NCI-H2171 treated with DMSO at 0.1 percent for 48 hours (cell line): ENCODE results near the gene HABP2.
A peak's percentile ranks its signal among the peaks of the same experiment; 100 is the strongest.

Experiments used
- DNase-seq: peaks from one replicate; lab custom pipeline; 2025; lab: John Stamatoyannopoulos, UW

The HABP2 gene

GRCh38 chr10:113527211-113527906 lies 25.5 kb upstream of the HABP2 start:
- no peak for DNase-seq

DNA sequence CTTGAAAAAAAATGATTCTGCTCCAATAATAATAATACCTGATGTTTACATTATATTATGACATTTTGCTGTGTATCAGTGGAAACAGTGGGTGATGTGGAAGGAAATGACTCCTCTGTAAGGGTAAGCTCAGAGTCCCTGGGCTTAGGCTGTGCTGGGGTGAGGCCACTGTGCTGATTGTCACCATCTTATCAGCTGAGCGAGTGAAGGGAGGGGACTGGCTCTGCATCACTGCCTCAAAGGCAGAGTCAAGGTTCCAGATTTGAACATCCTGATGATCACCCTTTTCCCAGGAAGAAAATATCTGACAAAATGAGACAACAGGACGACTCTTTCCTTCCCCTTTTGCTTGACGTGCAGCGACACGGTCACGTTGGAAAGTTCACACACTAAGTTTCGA lies 24.0 kb upstream of the HABP2 start:
- no peak for DNase-seq

- no peak for DNase-seq
Measured at GRCh38 chr10:113529575-113529974, 23.3 kb upstream of the HABP2 start.

GRCh38 chr10:113530476-113530875 lies 22.4 kb upstream of the HABP2 start:
- no peak for DNase-seq

GRCh38 chr10:113532724-113533123 lies 20.1 kb upstream of the HABP2 start:
- no peak for DNase-seq

GRCh38 chr10:113533801-113534200 lies 19.1 kb upstream of the HABP2 start:
- DNase-seq, result no peak

GRCh38 chr10:113534423-113534822 lies 18.4 kb upstream of the HABP2 start:
- no peak for DNase-seq

- DNase-seq, result no peak
Measured at GRCh38 chr10:113537672-113538071, 15.2 kb upstream of the HABP2 start.

GRCh38 chr10:113538151-113538550 lies 14.7 kb upstream of the HABP2 start:
- DNase-seq, result no peak

GRCh38 chr10:113539789-113540188 lies 13.1 kb upstream of the HABP2 start:
- DNase-seq, result no peak

- DNase-seq, result no peak
Measured at GRCh38 chr10:113540845-113541548, 11.9 kb upstream of the HABP2 start.

DNA sequence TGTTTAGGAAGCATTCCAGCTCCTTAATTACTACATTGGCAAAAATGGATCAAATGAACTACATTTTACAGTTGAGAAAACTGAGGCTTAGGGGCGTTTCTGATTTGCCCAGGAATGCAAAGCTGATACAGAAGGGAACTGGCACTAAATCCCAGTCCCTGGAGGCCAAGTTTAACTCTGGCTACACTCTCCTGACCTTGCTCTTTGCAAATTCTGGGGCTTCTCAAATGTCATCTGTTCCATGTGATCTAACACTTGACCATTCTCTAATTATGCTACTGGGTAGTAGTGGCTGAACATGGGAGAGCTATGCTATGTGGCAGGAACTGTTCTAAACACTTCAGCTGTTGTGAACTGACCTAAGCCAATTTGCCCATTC lies 11.3 kb upstream of the HABP2 start:
- DNase-seq, result no peak

- no peak for DNase-seq
Measured at GRCh38 chr10:113543107-113543955, 9.5 kb upstream of the HABP2 start.

DNA sequence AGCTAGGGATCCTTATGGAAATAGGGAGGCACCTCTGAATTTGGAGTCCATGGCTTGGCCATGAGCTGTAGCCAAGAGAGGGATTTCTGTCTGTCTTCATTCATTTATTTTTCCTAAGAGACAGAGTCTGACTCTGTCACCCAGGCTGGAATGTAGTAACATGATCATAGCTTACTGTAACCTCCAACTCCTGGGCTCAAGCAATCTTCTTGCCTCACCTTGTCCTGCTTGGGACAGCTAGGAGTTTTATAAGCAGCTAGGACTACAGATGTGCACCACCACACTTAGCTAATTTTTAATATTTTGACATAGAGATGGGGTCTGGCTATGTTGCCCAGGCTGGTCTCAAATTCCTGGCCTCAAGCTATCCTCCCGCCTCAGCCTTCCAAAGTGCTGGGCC lies 8.5 kb upstream of the HABP2 start:
- DNase-seq, result no peak

GRCh38 chr10:113547426-113547825 lies 5.4 kb upstream of the HABP2 start:
- DNase-seq, result no peak

- DNase-seq, result no peak
Measured at GRCh38 chr10:113549856-113550255, 3.0 kb upstream of the HABP2 start.

DNA sequence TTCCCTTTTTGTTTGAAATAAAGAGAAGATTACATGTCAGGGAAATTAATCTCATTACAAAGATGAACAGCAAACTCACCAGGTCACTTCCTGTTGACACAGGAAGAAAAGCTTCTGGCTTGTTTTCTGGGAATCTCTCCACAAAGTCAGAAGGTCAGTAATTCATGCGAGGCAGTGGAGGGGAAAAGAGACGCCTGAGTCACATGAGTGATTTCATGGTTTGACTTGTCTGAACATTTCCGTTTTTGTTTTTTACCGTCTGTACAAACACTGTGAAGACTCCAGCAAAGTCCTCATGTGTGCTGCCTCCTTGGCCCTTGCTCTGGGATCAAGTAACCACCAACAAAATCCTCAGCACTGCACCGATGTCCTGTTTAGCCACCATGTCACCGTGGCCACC lies 2.5 kb upstream of the HABP2 start:
- peak; percentile 0 for DNase-seq

- DNase-seq, result no peak
Measured at GRCh38 chr10:113552014-113552413, 839 bp upstream of the HABP2 start.

- DNase-seq, result no peak
Measured at GRCh38 chr10:113553149-113553548, 296 bp downstream of the HABP2 start.

GRCh38 chr10:113554214-113554613 lies 1.4 kb downstream of the HABP2 start:
- no peak for DNase-seq

DNA sequence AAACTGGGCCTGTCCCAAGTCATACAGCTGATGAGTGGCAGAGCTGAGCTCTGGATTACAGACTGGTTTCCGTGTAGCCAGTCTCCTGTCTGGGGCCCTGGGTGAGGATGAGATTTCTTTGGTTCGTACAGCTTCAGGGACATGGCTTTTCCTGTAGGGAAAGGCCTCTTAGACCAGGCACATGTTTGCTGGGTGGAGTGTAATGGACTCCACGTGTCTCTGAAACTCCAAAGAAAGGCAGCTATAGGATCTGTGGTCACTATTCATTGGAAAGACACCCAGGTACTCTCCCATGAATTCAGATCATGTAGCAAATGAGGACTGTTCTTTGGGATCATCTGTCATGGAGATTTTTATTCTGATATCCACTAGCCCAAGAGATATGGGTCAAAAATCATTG lies 2.4 kb downstream of the HABP2 start:
- no peak for DNase-seq

DNA sequence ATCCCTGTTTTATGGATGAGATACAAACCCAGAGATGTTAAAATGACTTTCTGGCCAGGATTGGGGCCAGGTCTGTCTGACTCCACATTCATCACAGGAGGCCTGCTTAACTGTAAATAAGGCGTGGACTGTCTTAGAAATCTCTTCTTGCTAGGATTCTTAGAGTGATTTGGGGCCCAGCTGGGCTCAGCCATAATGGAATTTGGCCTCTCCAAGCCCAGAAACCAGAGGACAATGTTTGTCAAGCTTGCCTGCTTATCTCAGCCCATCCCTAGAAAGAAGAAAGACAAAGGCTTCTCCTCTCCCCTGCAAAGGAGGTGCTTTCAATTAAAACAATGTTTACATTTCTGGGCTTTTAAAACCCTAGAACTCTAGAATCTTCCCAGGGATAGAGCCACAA lies 2.9 kb downstream of the HABP2 start:
- no peak for DNase-seq

GRCh38 chr10:113557424-113557862 lies 4.6 kb downstream of the HABP2 start:
- no peak for DNase-seq
